Fibroblast of skin of abdomen (primary cell): ENCODE measurements around the gene PRRX1.

Experiments
- DNase-seq: peaks from one replicate; pipeline ENCODE4 v3.0.0-alpha.2; 2013

Gene PRRX1

GRCh38 chr1:170692866-170693575 is 29.1 kb downstream of the PRRX1 start:
- DNase-seq, result peak; percentile 90

GRCh38 chr1:170694172-170694926 is 30.4 kb downstream of the PRRX1 start:
- DNase-seq, result no peak

GRCh38 chr1:170695955-170696590 is 32.1 kb downstream of the PRRX1 start:
- no peak for DNase-seq

- DNase-seq, result no peak
These were observed 32.8 kb downstream of the PRRX1 start for GRCh38 chr1:170696591-170697290.

GRCh38 chr1:170697316-170697715 is 33.4 kb downstream of the PRRX1 start:
- DNase-seq, result no peak

DNA sequence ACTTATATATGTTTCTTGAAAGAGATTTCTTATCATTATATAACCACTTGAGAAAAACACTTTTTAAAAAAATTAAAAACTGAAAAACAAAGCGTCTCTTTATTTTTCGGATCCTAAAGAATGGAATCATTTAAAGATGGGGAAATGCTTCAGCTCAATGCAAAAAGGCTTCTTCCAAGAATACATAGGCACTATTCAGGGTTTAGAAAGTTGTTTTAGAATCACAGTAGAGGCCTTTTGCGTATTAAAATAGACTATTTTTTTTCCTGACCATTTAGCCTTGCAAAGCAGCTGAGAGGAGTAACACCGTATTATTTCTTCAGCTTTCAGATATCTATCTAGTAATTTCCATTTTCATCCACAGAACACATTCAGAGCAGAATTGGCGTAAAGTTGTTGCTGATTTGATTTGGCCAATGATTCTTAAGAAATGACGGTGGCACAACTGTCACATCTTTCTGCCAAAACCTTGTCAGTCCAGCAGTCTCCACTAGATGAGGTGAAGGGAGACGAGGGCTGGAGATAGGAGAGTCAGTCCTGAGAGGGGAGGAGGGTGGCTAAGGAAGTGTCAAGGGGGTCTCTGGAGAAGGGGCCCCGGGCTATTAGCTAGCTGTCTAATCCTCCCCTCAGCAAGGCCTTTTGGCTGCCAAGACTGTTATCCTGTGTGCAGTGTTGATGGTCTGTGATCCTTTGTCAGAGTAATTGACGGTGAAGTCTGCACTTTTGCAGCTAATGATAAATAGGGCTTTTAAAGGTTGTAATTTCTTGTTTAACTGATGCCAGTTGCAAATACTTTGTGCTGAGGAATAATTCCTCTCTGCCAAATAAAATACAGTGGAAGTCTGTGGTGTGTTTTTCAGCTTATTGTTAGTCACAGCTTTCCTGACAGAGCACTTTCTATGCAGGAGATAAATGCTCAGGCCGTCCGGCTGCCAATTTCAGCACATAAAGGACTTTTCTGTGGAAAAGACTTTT is 34.7 kb downstream of the PRRX1 start:
- peak; percentile 87 for DNase-seq

DNA sequence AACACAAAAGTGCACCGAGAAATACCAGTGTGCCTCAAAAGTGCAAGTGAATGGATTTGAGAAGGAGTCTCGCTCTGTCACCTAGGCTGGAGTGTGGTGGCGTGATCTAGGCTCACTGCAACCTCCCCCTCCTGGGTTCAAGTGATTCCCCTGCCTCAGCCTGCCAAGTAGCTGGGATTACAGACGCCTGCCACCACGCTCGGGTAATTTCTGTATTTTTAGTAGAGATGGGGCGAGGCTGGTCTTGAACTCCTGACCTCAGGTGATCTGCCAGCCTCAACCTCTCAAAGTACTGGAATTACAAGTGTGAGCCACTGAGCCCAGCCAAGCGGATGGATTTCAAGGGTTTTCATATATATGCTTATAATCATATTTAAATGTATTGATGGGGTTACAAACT is 35.8 kb downstream of the PRRX1 start:
- no peak for DNase-seq

DNA sequence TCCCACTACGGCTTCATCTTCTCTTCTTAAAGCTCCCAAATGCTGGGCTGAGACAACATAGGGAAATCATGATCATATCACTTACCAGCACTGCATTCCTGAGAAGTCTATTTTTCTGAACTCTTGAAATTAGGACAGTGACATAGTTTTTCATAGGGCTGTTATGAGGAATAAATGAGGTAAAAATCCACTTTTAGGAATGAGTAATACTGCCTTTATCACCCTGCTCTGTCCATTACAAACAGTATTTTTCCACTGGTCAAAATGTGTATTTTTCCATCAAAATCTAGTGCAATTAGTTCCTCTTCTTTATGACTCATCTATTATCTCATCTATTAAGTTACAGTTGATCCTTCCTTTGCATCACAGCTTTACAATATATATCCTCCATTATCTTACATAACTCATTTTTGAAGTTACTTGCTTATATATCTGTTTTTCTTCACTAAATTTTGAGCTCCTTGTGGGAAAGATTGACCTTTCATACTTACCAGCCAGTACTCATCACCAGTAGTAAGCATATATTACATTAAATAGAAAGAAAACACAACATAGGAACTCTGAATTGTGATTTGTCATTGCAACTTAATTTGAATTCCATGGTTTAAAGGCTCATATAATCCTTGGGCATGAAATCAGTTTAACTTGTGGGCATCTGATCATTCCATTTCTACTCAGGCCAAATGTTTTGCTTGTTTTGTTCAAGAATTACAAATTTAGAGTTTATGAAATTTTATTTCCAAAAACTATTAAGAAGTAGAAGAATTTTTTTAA is 37.1 kb downstream of the PRRX1 start:
- DNase-seq, result peak; percentile 44

GRCh38 chr1:170701962-170702361 is 38.0 kb downstream of the PRRX1 start:
- no peak for DNase-seq

- DNase-seq, result no peak
These were observed 39.7 kb downstream of the PRRX1 start for GRCh38 chr1:170703591-170703990.

DNA sequence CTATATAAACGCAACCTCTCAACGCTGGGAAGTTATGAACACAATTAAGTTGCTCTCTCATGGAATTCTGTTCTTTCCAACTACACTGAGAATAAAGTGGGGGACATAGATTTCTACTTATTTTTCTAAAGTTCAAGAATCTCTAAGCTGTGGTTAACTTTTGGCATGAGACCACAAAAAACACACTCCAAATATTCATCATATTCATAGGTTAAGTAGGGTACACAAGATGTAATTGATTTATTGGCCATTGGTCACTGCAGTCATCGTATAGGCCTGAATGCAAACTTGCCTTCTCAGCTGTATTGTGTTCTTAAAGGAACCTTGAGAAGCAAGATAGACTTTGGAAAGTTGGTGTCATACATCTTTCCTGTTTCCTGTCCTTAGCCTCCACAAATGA is 40.3 kb downstream of the PRRX1 start:
- DNase-seq, result peak; percentile 86

GRCh38 chr1:170705981-170706380 is 42.0 kb downstream of the PRRX1 start:
- DNase-seq, result no peak

DNA sequence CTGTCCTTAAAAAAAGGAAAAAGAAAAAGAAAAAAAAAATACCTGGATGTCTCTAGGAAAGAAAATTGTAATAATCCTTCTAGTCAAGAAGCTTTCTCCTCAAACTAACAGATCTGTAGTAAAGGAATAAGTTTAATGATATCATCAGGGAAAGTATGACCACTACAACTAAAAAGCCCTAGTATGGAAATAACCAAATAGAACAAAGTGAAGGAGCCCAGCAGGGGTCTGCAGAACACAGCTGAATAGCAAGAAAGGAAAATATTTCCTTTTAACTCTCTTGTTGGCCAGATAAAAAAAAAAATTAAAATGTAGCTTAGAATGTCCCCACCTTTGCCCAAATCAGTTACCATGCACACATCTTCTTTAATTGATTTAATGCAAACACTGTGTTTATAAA is 43.2 kb downstream of the PRRX1 start:
- no peak for DNase-seq

DNA sequence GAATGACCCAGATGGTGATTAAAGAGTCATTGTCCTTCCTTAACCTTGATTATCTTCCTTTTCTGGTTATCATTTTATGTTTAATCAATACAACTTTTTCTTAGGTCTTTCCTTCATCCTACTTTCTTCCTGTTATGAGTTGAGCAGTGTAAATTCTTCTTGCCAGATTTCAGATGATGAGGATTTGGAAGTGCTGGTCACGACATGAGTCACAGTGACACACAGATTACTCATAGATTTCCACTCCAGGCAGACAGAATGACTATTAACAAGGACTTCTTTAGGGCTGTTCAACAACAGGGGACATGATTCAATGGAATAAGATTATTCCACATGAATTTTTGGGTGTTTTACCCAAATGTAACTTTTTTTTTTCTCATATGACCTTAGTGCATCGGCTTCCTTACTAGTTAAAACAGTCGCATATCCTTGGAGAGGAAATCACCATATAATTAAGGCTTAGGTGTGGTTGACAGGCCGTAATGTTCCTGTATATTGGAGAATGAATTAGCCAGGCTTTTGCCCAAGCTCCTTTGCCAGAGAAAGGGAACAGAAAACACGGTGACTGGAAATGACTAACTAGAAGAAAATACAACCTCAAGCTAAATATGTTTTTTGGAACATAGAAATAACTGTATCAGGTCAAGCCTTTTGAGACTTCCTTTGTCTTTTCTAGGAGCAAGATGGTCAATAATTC is 44.2 kb downstream of the PRRX1 start:
- DNase-seq, result peak; percentile 98

DNA sequence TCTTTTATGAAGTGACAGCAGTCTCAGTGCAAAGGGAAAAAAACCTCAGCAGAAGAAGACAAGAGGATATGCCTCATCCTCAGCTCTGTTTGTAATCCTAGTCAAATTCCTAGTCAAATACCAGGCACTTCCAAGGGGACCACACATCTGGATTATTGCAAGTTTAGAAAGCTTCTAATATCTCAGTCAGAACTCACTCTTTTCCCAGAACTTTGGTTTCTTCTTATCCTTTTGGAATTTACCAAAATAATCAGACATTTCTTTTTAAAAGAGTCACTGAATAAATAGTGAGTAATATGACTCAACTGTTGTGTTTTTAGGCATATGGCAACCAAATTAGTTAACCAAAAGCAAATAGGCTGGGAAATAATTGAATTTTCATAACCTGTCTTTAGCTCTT is 47.8 kb downstream of the PRRX1 start:
- DNase-seq, result peak; percentile 97

GRCh38 chr1:170714163-170714562 is 50.2 kb downstream of the PRRX1 start:
- DNase-seq, result no peak

DNA sequence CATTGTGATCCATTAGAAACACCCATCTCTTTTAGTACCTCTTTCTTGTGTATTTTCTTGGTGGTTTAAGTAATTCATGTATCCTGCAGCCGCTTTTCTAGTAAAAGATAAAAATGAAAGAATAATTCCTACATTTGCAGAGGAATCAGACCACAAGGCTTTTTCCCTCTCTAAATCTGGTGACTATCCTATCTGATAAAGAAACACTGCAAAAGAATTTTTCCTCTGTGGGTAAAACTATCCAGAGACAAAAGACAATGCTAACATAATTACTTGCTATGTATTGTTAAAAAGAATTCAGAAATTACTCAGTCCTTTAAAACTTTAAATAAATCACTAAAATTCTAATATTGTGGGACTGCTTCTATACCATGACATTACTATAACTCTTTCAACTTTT is 51.0 kb downstream of the PRRX1 start:
- DNase-seq, result no peak

DNA sequence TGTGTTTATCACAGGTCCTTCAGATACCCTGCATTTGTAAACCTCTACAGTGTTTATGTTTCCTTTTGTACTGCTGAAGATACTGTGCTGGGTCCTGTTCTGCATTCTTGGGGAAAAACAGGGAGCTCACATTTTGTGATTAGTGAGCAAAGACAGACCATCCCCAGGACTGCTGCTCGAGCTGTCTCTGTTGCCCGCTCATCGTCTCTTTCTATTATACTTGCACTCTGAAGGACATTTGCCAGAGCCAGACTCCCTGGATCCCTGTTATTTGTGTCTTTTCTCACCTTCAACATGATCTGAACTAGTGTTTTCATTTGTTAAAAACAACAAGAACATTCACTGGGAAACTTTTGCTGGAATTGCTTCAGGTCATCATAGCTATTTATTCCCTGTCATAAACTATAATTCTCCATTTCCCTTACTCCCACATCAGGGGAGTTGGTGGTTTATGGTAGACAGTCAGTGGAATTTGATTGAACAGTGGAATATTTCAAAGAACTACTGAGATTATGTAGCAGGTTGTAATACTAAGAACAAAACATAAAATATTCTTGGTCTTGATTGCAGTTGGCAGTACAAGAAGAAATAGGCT is 53.0 kb downstream of the PRRX1 start:
- no peak for DNase-seq

- DNase-seq, result no peak
These were observed 56.7 kb downstream of the PRRX1 start for GRCh38 chr1:170720661-170721060.

DNA sequence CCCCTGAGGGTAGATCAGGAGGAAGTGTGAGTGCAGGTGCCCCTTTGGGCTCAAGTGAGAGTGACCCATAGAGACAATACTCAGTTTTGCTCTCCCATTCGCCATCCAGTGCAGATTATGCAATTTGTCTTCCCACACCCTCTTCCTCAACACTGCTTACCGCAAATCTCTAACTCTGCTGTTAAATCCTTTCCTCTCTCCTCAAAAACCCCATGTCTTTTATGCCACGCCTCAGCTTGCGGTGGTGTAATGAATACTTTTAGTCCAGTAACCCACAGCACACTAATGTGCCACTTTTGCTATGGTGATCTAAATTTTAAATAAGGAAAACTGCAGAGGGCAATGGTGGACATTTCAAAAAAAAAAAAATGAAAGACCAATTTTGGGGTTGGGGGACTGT is 57.7 kb downstream of the PRRX1 start:
- no peak for DNase-seq
